Measurements from ENCODE around the gene SIRPB2. TPM values are rescaled to one million over a fixed set of nuclear protein-coding genes. Genes with fewer than 3 reads are reported as not detected.
A peak's percentile ranks its signal among the peaks of the same experiment; 100 is the strongest.

SIRPB2 gene
- total RNA-seq, 4 donors from 2014 or later: 0.94 to 6.2 (median 1.5) TPM

DNA sequence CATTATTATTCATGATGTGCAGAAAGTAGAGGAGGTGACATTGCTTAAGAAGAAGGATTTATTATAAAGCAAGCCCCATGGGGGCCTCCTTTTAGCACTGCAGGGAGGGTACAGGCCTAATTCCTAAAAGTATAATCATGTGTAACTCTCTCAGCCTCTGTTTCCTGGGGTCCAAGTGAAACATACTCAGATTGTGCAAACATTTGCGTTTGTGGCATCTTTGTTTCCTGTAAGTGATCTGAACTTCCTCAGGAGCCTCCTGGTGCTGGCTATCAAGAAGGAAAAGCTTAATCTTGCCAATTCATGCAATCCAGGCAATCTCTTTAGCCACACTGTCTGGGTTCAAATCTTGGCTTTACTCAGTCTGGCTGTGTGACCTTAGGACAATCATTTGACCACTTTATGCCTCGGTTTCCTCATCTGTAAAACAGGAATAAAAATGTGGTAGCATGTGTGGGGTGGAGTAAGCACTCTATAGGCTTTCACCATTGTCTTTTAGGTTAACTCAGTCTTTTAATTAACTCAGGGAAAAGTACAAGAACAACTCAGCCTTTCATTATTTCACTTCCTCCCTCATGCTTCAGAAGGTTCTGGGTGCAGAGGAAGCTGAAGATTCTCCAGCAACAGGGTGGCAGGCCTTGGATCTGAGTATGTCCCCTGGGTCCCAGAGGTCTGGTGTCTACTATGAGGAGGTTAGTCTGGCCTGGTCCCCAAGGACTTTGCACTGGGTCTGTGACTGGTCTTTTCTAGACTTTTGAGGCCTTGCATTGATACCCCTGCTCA lies 831 bp upstream of the SIRPB2 start:
- H3K4me3 ChIP-seq: no peak overlapping the region
- DNase-seq (no peak), ATAC-seq (no peak)
- TF ChIP-seq POLR2A (IDR thresholded peaks at IDR 0.05): no peak
- TF ChIP-seq, protein P1, sequence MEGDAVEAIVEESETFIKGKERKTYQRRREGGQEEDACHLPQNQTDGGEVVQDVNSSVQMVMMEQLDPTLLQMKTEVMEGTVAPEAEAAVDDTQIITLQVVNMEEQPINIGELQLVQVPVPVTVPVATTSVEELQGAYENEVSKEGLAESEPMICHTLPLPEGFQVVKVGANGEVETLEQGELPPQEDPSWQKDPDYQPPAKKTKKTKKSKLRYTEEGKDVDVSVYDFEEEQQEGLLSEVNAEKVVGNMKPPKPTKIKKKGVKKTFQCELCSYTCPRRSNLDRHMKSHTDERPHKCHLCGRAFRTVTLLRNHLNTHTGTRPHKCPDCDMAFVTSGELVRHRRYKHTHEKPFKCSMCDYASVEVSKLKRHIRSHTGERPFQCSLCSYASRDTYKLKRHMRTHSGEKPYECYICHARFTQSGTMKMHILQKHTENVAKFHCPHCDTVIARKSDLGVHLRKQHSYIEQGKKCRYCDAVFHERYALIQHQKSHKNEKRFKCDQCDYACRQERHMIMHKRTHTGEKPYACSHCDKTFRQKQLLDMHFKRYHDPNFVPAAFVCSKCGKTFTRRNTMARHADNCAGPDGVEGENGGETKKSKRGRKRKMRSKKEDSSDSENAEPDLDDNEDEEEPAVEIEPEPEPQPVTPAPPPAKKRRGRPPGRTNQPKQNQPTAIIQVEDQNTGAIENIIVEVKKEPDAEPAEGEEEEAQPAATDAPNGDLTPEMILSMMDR (IDR thresholded peaks at IDR 0.05 in 4 of 5, conservative IDR thresholded peaks at IDR 0.05 in 1 of 5): no peak
- intact Hi-C loops (cut with DNase I; ENCODE audit: low total_unique reads): no loop called here
- no peaks in the 10 kb centered on the region for H3K9me3 ChIP-seq
- peak overlapping the region in 1 of 4 donors; percentile 20 for H3K27ac ChIP-seq
- H3K27me3 ChIP-seq: no peaks in the 10 kb centered on the region
- no peaks in the 10 kb centered on the region for H3K4me1 ChIP-seq
- in situ Hi-C loops (cut with MboI; ENCODE audit: low sequenced_read_pairs in 4 of 4): no loop called here
- no peaks in the 10 kb centered on the region for H3K36me3 ChIP-seq

GRCh38 chr20:1490643-1491195 lies 501 bp downstream of the SIRPB2 start:
- H3K4me3 ChIP-seq: peak overlapping the region in 1 of 4 donors; percentile 31
- intact Hi-C loops (cut with DNase I; ENCODE audit: low total_unique reads): no loop called here
- ATAC-seq: no peak

DNA sequence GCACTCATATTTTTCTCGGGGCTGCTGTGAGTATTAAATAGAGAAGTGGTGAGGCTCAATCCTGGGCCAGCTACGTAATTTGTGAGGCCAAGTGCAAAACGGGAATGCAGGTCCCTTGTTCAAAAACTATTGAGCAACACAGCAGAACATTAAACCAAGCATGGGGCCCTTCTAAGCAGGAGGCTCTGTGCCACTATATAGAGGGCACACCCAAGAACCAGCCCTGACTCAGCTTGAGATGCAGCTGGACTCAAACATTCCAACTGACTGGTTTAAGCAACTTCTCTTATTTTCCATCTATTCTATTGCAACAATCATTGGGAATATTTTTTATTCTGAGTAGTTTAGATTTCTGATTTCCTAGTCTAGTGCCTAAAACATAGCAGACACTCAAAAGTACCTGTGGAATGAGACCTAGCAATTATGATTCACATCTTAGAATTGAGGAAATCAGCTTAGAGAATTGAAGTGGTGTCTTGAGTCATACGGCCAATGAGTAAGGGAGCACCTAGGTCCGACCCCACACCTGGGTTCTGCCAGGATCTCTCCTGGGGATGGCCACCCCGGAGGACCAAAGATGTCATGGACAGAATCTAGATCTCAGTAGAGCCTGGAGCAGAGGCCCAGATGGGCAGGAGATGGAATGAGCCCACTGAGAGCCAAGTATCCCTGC lies 1.3 kb downstream of the SIRPB2 start:
- no peaks in the 10 kb centered on the region for H3K27me3 ChIP-seq
- peak overlapping the region in 1 of 4 donors; percentile 31 for H3K4me3 ChIP-seq
- no peaks in the 10 kb centered on the region for H3K9me3 ChIP-seq
- TF ChIP-seq POLR2A (IDR thresholded peaks at IDR 0.05): no peak
- TF ChIP-seq, protein P1 (IDR thresholded peaks at IDR 0.05 in 4 of 5, conservative IDR thresholded peaks at IDR 0.05 in 1 of 5): no peak
- H3K36me3 ChIP-seq: no peaks in the 10 kb centered on the region
- DNase-seq: peak; percentile 21 to 28
- intact Hi-C loops (cut with DNase I; ENCODE audit: low total_unique reads): no loop called here
- in situ Hi-C loops (cut with MboI; ENCODE audit: low sequenced_read_pairs in 4 of 4): no loop called here
- ATAC-seq: no peak
- no peak overlapping the region for H3K27ac ChIP-seq
- no peaks in the 10 kb centered on the region for H3K4me1 ChIP-seq

More at GRCh38 chr20:1490643-1491195, 501 bp downstream of the SIRPB2 start:
- no peaks in the 10 kb centered on the region for H3K4me1 ChIP-seq
- peak overlapping the region in 1 of 4 donors; percentile 28 for H3K27ac ChIP-seq
- TF ChIP-seq POLR2A (IDR thresholded peaks at IDR 0.05): no peak
- TF ChIP-seq, protein P1 (IDR thresholded peaks at IDR 0.05 in 4 of 5, conservative IDR thresholded peaks at IDR 0.05 in 1 of 5): no peak
- no peaks in the 10 kb centered on the region for H3K27me3 ChIP-seq
- in situ Hi-C loops (cut with MboI; ENCODE audit: low sequenced_read_pairs in 4 of 4): no loop called here
- no peaks in the 10 kb centered on the region for H3K36me3 ChIP-seq
- DNase-seq: no peak
- H3K9me3 ChIP-seq: no peaks in the 10 kb centered on the region

- Histone ChIP-seq H3K9me3 (no peaks in the 10 kb centered on the region), H3K27me3 (no peaks in the 10 kb centered on the region), H3K4me3 (peak overlapping the region in 1 of 4 donors; percentile 18), H3K27ac (no peak overlapping the region), H3K4me1 (no peaks in the 10 kb centered on the region), H3K36me3 (no peaks in the 10 kb centered on the region)
- DNase-seq (no peak), ATAC-seq (no peak)
- no peak for TF ChIP-seq POLR2A (IDR thresholded peaks at IDR 0.05)
- TF ChIP-seq, protein P1 (IDR thresholded peaks at IDR 0.05 in 4 of 5, conservative IDR thresholded peaks at IDR 0.05 in 1 of 5): no peak
- intact Hi-C loops (cut with DNase I; ENCODE audit: low total_unique reads): no loop called here
- in situ Hi-C loops (cut with MboI; ENCODE audit: low sequenced_read_pairs in 4 of 4): no loop called here
Measured at GRCh38 chr20:1489325-1489724, 1.9 kb downstream of the SIRPB2 start.
